ENCODE measurements around the gene GP1BB.

Gene GP1BB

DNA sequence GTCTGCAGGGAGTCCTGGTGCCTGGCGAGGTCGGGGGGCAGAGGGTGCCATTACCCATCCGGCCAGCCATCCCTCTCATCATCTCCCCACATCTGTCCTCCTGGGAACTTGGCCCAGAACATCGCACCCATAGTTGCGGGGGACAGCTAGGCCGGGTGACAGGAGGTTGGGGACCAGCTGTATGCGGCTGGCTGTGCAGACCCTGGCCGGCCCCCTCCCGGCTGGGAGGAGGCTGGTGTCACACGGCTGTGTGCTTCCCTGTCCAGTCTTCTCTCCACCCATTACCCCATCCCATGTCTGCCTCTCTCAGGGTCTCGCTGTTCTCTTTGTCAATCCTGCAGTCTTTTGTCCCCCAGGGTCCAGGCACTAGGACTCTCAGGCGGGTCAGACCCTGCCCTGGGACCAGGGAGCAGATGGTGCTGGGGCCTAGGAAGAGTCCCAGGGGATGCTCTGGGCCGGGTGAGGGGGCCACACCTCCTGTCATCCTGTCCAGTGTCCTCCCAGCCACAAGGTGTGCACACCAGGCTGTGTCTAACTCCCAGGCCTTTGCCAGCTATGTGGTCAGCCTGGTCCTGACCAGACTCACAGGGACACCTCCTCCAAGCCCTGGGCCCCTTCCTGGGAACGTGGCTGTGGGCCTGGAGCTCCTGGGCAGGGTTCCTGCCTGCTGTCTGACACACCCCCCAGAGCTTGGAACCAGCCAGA, 30.8 kb downstream of the GP1BB start:
- H3K4me3 ChIP-seq (ENCODE audit: low read depth, low read length), result no peak overlapping the region
- DNase-seq (ENCODE audit: low read depth, low spot score), result no peak
- in situ Hi-C loops (cut with HindIII; ENCODE audit: low sequenced_read_pairs), result no loop called here
- TF ChIP-seq, protein P1, sequence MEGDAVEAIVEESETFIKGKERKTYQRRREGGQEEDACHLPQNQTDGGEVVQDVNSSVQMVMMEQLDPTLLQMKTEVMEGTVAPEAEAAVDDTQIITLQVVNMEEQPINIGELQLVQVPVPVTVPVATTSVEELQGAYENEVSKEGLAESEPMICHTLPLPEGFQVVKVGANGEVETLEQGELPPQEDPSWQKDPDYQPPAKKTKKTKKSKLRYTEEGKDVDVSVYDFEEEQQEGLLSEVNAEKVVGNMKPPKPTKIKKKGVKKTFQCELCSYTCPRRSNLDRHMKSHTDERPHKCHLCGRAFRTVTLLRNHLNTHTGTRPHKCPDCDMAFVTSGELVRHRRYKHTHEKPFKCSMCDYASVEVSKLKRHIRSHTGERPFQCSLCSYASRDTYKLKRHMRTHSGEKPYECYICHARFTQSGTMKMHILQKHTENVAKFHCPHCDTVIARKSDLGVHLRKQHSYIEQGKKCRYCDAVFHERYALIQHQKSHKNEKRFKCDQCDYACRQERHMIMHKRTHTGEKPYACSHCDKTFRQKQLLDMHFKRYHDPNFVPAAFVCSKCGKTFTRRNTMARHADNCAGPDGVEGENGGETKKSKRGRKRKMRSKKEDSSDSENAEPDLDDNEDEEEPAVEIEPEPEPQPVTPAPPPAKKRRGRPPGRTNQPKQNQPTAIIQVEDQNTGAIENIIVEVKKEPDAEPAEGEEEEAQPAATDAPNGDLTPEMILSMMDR (IDR thresholded peaks at IDR 0.05; ENCODE audit: low read depth, low read length), result no peak

DNA sequence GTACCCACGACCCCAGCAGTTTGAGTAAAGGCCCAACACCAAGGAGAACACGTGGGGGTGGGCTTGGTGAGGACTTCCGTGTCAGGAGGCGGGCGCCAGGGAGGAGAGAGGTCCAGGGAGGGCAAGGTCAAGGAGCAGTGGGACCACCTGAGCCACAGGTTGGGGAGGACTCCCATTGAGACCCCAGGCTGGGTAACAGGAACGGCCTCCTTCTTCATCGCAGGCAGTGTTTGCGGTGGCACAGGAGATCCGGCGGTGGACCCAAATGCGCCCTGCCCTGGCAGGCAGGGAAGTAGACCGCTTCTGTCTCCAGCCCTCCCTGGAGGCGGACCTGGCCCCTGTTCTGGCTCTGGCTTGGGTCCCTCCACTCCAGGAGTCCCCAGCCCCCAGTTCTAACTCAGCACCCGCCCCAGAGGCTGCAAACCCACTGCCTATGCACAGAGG, 31.4 kb downstream of the GP1BB start:
- DNase-seq (ENCODE audit: low read depth, low spot score), result no peak
- TF ChIP-seq, protein P1 (IDR thresholded peaks at IDR 0.05; ENCODE audit: low read depth, low read length), result no peak
- in situ Hi-C loops (cut with HindIII; ENCODE audit: low sequenced_read_pairs), result no loop called here
- H3K4me3 ChIP-seq (ENCODE audit: low read depth, low read length), result no peak overlapping the region

DNA sequence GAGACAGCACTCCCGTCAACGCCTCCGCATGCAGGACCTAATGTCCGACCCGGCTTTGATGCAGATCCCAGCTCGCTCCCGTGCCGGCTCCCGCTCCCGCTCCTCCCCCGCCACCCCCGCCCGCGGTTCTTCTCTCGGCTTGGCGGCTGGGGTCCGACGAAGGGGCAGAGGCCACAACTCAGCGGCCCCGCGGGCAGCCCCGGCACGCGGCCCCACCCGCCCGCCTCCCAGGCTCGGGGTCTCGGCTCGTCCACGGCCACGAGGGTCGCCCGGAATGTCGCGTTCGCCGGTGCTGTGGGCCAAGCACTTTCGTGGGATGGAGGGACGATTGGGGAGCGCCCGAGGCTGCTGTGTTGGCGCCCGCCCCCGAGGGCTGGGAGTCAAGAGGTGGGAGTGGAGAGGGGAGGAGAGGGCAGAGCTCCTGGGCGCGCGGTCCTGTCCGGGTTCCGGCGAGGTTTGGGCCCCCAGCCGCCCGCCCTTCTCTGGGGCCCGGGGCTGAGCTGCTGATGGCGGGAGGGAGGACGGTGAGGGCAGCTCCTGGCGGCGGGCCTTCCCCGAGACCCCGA, 31.9 kb downstream of the GP1BB start:
- in situ Hi-C loops (cut with HindIII; ENCODE audit: low sequenced_read_pairs), result no loop called here
- H3K4me3 ChIP-seq (ENCODE audit: low read depth, low read length), result no peak overlapping the region
- TF ChIP-seq, protein P1 (IDR thresholded peaks at IDR 0.05; ENCODE audit: low read depth, low read length), result no peak
- DNase-seq (ENCODE audit: low read depth, low spot score), result no peak

DNA sequence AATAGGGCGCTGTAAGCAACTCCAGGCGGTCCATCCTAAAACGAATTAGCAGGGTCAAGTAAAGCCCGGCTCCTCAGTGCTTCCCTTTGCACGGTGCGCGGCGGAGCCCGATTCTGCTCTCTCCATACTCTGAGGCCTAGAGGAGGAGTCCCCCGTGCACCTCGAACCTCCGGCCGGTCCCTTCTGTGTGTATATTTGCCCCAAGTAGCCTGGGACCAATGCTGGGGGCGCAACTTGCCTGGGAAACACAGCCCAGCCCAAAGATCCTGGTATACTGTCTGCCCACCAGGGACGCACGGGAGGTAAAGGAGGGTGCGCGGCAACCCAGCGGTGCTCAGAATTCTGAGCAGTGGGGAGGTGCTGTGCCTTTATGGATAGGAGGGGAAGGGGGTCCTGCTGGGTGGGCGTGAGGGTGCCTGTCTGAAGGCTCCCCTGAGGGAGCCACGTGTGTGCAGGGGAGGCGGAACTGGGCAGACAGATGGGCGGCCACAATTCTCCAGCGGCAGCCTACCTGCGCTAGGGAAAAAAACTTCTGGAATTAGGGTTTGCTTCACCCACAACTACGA, 32.5 kb downstream of the GP1BB start:
- no peak overlapping the region for H3K4me3 ChIP-seq (ENCODE audit: low read depth, low read length)
- TF ChIP-seq, protein P1 (IDR thresholded peaks at IDR 0.05; ENCODE audit: low read depth, low read length), result no peak
- in situ Hi-C loops (cut with HindIII; ENCODE audit: low sequenced_read_pairs), result no loop called here
- DNase-seq (ENCODE audit: low read depth, low spot score), result no peak

DNA sequence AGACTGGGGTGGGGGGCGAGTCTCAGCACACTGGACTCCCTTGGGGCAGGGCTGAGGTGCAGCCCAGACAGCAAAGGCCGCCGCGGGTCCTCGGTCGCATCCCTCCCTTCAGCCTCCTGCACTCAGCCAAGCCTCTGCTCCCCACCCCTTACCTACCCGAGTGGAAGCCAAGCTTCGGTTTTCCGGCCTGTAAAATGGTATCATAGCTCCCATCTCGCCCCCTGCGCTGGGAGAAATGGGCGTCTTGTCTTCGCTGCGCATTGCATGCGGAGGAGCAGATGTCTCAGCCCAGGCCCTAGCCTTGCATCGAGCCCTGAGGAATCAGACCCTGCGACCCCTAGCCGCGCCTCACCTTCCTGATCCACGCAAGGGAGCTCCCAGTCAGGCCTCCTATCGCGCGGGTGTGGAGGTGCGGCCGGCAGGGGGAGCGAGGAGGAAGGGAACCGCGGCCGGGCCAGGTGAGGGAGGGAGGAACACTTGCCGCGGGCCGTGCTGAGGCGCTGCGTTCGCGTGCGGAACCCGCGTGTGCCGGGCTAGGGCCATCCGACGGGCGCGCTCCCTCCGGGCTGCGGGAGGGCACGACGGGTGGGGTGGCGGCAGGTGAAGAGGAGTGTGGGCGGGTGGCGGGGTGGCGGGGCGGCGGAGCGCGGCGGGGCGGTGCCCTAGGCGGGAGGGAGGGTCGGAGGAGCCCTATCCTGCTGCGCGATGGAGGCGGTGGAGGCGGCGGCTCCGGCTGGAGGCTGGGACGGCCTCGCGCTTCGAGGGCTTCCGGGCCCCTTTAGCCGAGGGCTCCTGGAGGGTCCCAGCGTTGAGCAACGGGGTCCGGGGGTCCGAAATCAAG, 33.2 kb downstream of the GP1BB start:
- DNase-seq (ENCODE audit: low read depth, low spot score), result no peak
- TF ChIP-seq, protein P1 (IDR thresholded peaks at IDR 0.05; ENCODE audit: low read depth, low read length), result peak; percentile 50
- in situ Hi-C loops (cut with HindIII; ENCODE audit: low sequenced_read_pairs), result no loop called here
- no peak overlapping the region for H3K4me3 ChIP-seq (ENCODE audit: low read depth, low read length)

Data from astrocyte of the spinal cord (primary cell).